ENCODE results near the gene TEX9.

- TF ChIP-seq POLR2A (IDR thresholded peaks at IDR 0.05) = no peak
- TF ChIP-seq, protein P1, sequence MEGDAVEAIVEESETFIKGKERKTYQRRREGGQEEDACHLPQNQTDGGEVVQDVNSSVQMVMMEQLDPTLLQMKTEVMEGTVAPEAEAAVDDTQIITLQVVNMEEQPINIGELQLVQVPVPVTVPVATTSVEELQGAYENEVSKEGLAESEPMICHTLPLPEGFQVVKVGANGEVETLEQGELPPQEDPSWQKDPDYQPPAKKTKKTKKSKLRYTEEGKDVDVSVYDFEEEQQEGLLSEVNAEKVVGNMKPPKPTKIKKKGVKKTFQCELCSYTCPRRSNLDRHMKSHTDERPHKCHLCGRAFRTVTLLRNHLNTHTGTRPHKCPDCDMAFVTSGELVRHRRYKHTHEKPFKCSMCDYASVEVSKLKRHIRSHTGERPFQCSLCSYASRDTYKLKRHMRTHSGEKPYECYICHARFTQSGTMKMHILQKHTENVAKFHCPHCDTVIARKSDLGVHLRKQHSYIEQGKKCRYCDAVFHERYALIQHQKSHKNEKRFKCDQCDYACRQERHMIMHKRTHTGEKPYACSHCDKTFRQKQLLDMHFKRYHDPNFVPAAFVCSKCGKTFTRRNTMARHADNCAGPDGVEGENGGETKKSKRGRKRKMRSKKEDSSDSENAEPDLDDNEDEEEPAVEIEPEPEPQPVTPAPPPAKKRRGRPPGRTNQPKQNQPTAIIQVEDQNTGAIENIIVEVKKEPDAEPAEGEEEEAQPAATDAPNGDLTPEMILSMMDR (IDR thresholded peaks at IDR 0.05) = no peak
Observed at GRCh38 chr15:56365075-56365711, at the start of gene TEX9.

Measured in testis (tissue), 2 donors.